SK-N-SH (cell line): ENCODE data around the gene PPP6R2. TPM values are rescaled to one million over a fixed set of nuclear protein-coding genes. Genes with fewer than 3 reads are reported as not detected.

Experiments used
- CTCF ChIA-PET: fragments of 300-600, 350-600 bp; formaldehyde crosslinking; extraction: SDS; loops from one replicate; lab custom pipeline; 2021; lab: Yijun Ruan, JAX
- POLR2A ChIA-PET: fragments of 350-600 bp; sonication (Branson Sonifier 250); formaldehyde crosslinking; extraction: SDS; loops from one replicate; lab custom pipeline; 2020; ENCODE audit warnings: antibody characterized with exemption, inconsistent platforms; lab: Yijun Ruan, JAX
- DNase-seq: peaks from one replicate; pipeline ENCODE4 v3.0.0; 2012
- H2AFZ ChIP-seq: fragments of 200-600 bp; sonication (generic); 2 replicates; pipeline ENCODE4 v1.8.1; 2016; ENCODE audit warnings: antibody characterized with exemption, mild to moderate bottlenecking, low read depth
- H3F3A ChIP-seq: fragments of 200-600 bp; sonication (generic); replicated peaks from 2 replicates; pipeline ENCODE3; 2016; ENCODE audit warnings: antibody characterized with exemption, mild to moderate bottlenecking; ENCODE audit not compliant: insufficient read depth
- H3K27ac ChIP-seq, 2 experiments: fragments of 200-500 bp in 1 of 2; fragments of 200-600 bp in 1 of 2; sonication (Bioruptor generic) in 1 of 2; sonication (generic), shearing (Covaris generic) in 1 of 2; 2 replicates each; pipeline versions ENCODE4 v1.5.1 to v1.6.1; 2014 to 2016; ENCODE audit warnings: low read depth in 2 of 2, inconsistent platforms in 1 of 2, low read length in 1 of 2, mild to moderate bottlenecking in 1 of 2, mixed read lengths in 1 of 2
- H3K27me3 ChIP-seq: fragments of 200-600 bp; sonication (generic), shearing (Covaris generic); 2 replicates; pipeline ENCODE4 v1.6.1; 2016; ENCODE audit warnings: mixed run types; ENCODE audit not compliant: insufficient read depth
- H3K36me3 ChIP-seq, 2 experiments: fragments of 200-500 bp in 1 of 2; fragments of 200-600 bp in 1 of 2; sonication (Bioruptor generic) in 1 of 2; sonication (generic) in 1 of 2; replicated peaks in 1 of 2; 2 replicates each; pipeline versions ENCODE3 to v1.5.1; 2014 to 2016; ENCODE audit warnings: low read length in 1 of 2, mild to moderate bottlenecking in 1 of 2; ENCODE audit not compliant: insufficient read depth in 2 of 2, control insufficient read depth in 1 of 2
- H3K4me1 ChIP-seq, 2 experiments: fragments of 200-500 bp in 1 of 2; fragments of 200-600 bp in 1 of 2; sonication (Bioruptor generic) in 1 of 2; sonication (generic), shearing (Covaris generic) in 1 of 2; 2 replicates each; pipeline versions ENCODE4 v1.5.1 to v1.6.1; 2014 to 2016; ENCODE audit warnings: low read depth in 1 of 2, low read length in 1 of 2, mixed run types in 1 of 2; ENCODE audit not compliant: insufficient read depth in 2 of 2, control insufficient read depth in 1 of 2
- H3K4me2 ChIP-seq: fragments of 200-600 bp; sonication (generic), shearing (Covaris generic); 2 replicates; pipeline ENCODE4 v1.6.1; 2017; ENCODE audit warnings: mixed run types
- H3K4me3 ChIP-seq, 2 experiments: fragments of 200-500 bp in 1 of 2; fragments of 200-600 bp in 1 of 2; sonication (Bioruptor generic) in 1 of 2; sonication (generic), shearing (Covaris generic) in 1 of 2; 2 replicates each; pipeline versions ENCODE4 v1.5.1 to v1.8.1; 2014 to 2016; ENCODE audit warnings: low read depth in 2 of 2, inconsistent platforms in 1 of 2, low read length in 1 of 2, mild to moderate bottlenecking in 1 of 2, mixed read lengths in 1 of 2, moderate library complexity in 1 of 2
- H3K79me2 ChIP-seq: fragments of 200-600 bp; sonication (generic); 2 replicates; pipeline ENCODE4 v1.8.1; 2017; ENCODE audit warnings: mild to moderate bottlenecking; ENCODE audit not compliant: insufficient read depth
- H3K9ac ChIP-seq: fragments of 200-600 bp; sonication (generic); 2 replicates; pipeline ENCODE4 v1.6.1; 2017; ENCODE audit warnings: mixed run types
- H3K9me2 ChIP-seq: fragments of 200-600 bp; sonication (generic); 2 replicates; pipeline ENCODE4 v1.6.1; 2017; ENCODE audit warnings: mixed run types
- H3K9me3 ChIP-seq: fragments of 200-600 bp; sonication (generic); 2 replicates; pipeline ENCODE4 v1.6.1; 2017; ENCODE audit warnings: mixed run types, mild to moderate bottlenecking, moderate library complexity
- H4K20me1 ChIP-seq: fragments of 200-600 bp; sonication (generic); 2 replicates; pipeline ENCODE4 v1.6.1; 2017; ENCODE audit warnings: mild to moderate bottlenecking, mixed run types; ENCODE audit not compliant: insufficient read depth
- ELF1 ChIP-seq: IDR thresholded peaks from 2 replicates; pipeline ENCODE4 v1.4.0; 2012
- EZH2phosphoT487 ChIP-seq: fragments of 200-600 bp; sonication (generic); IDR thresholded peaks from 2 replicates; pipeline ENCODE4 v1.6.1; 2017; ENCODE audit warnings: low read depth, mixed run types, mild to moderate bottlenecking, antibody characterized with exemption, moderate library complexity, borderline replicate concordance
- FOSL2 ChIP-seq: IDR thresholded peaks from 2 replicates; pipeline ENCODE4 v1.4.0; 2012; ENCODE audit warnings: low read depth, mild to moderate bottlenecking, moderate library complexity, borderline replicate concordance
- FOXJ3 ChIP-seq: sonication (generic); formaldehyde crosslinking; IDR thresholded peaks from 2 replicates; pipeline ENCODE4 v1.5.1; 2020; ENCODE audit warnings: mild to moderate bottlenecking, missing genetic modification reagents
- FOXM1 ChIP-seq: IDR thresholded peaks from 2 replicates; pipeline ENCODE4 v1.4.0; 2012; ENCODE audit warnings: low read depth, mild to moderate bottlenecking
- GABPA ChIP-seq: IDR thresholded peaks from 2 replicates; pipeline ENCODE4 v1.4.0; 2012; ENCODE audit warnings: low read depth, mild to moderate bottlenecking
- JUND ChIP-seq: IDR thresholded peaks from 2 replicates; pipeline ENCODE4 v1.4.0; 2012
- MAX ChIP-seq: IDR thresholded peaks from 2 replicates; pipeline ENCODE4 v1.4.0; 2012; ENCODE audit warnings: low read depth
- MEF2A ChIP-seq: IDR thresholded peaks from 2 replicates; pipeline ENCODE4 v1.4.0; 2012; ENCODE audit warnings: low read depth, borderline replicate concordance
- MXI1 ChIP-seq: IDR thresholded peaks from 2 replicates; pipeline ENCODE4 v1.6.1; 2012; ENCODE audit warnings: mild to moderate bottlenecking, low read depth, low read length, improper control_type of control experiment
- NFIC ChIP-seq: IDR thresholded peaks from 2 replicates; pipeline ENCODE4 v1.4.0; 2012; ENCODE audit warnings: borderline replicate concordance
- PBX3 ChIP-seq: IDR thresholded peaks from 2 replicates; pipeline ENCODE4; 2012
- RAD21 ChIP-seq: IDR thresholded peaks from 2 replicates; pipeline ENCODE4 v1.6.1; 2012; ENCODE audit warnings: mild to moderate bottlenecking, low read length
- RCOR1 ChIP-seq: fragments of 150-350 bp; IDR thresholded peaks from 2 replicates; pipeline ENCODE4 v1.6.1; 2017; ENCODE audit warnings: antibody characterized with exemption, low read length
- RXRA ChIP-seq: IDR thresholded peaks from 2 replicates; pipeline ENCODE4 v1.4.0; 2012; ENCODE audit warnings: low read depth, mild to moderate bottlenecking, borderline replicate concordance
- TCF12 ChIP-seq: IDR thresholded peaks from 2 replicates; pipeline ENCODE4 v1.4.0; 2012
- USF1 ChIP-seq: IDR thresholded peaks from 2 replicates; pipeline ENCODE4 v1.4.0; 2012; ENCODE audit warnings: low read depth, borderline replicate concordance
- USF2 ChIP-seq: fragments of 150-350 bp; IDR thresholded peaks from 2 replicates; pipeline ENCODE4 v1.6.1; 2017; ENCODE audit warnings: antibody characterized with exemption, low read length, low read depth, borderline replicate concordance
- WGBS: methylation state at CpG from one replicate; pipeline ENCODE4 v1.1.6; 2017; ENCODE audit warnings: low lambda C conversion rate; 5-methylcytosine and 5-hydroxymethylcytosine counted together
- polyA plus RNA-seq, 3 experiments: library from polyadenylated mRNA; depleted of rRNA; stranded (reverse); fragments of >200 nt; gene quantifications; 2 replicates each; pipeline ENCODE4 v1.2.3, GENCODE V29; 2012

Gene PPP6R2
- polyA plus RNA-seq, 1 of the 3 experiments (the other 2 are of a cell fraction) = 45.7 TPM

- Histone ChIP-seq H3K27ac (no peak overlapping the region), H2AFZ (no peak overlapping the region), H3F3A (no peaks in the 10 kb centered on the region), H3K4me3 (no peak overlapping the region), H3K9ac (no peak overlapping the region), H3K9me2 (no peaks in the 10 kb centered on the region), H3K4me1 (no peaks in the 10 kb centered on the region), H3K4me2 (no peak overlapping the region), H3K27me3 (no peaks in the 10 kb centered on the region), H3K9me3 (no peaks in the 10 kb centered on the region), H3K79me2 (no peaks in the 10 kb centered on the region), H4K20me1 (no peaks in the 10 kb centered on the region), H3K36me3 (peaks cover 45 to 75% of the 10 kb centered on the region in 2 experiments)
- ChIA-PET CTCF (no interaction called here), POLR2A (no interaction called here)
- TF ChIP-seq RXRA (no peak), USF2 (no peak), TCF12 (no peak), PBX3 (no peak), FOXJ3 (CRISPR knock-in tag) (no peak), MAX (no peak), RCOR1 (no peak), NFIC (no peak), MXI1 (no peak), RAD21 (no peak), USF1 (no peak), JUND (no peak), ELF1 (no peak), MEF2A (no peak), FOXM1 (no peak), GABPA (no peak)
- DNase-seq = no peak
- WGBS = 97% methylated on average over 4 of the region's 5 CpGs
These were observed 75.5 kb downstream of the PPP6R2 start for GRCh38 chr22:50418624-50419023.

- ChIA-PET CTCF (no interaction called here), POLR2A (no interaction called here)
- no peaks in the 10 kb centered on the region for H3K9me3 ChIP-seq
- no peaks in the 10 kb centered on the region for H3K79me2 ChIP-seq
- H3K36me3 ChIP-seq = peaks cover 45 to 79% of the 10 kb centered on the region in 2 experiments
- no peak overlapping the region for H3K4me3 ChIP-seq
- no peak overlapping the region for H3K27ac ChIP-seq
- no peak for TF ChIP-seq EZH2phosphoT487
- no peak for TF ChIP-seq FOSL2
- no peak overlapping the region for H3K9ac ChIP-seq
- H3K4me1 ChIP-seq = no peaks in the 10 kb centered on the region
- H3F3A ChIP-seq = no peaks in the 10 kb centered on the region
- H3K9me2 ChIP-seq = no peaks in the 10 kb centered on the region
- no peak for DNase-seq
- H3K27me3 ChIP-seq = no peaks in the 10 kb centered on the region
- 97% methylated on average over 8 of the region's 9 CpGs for WGBS
- no peak overlapping the region for H2AFZ ChIP-seq
- no peak overlapping the region for H3K4me2 ChIP-seq
- H4K20me1 ChIP-seq = no peaks in the 10 kb centered on the region
These were observed 76.0 kb downstream of the PPP6R2 start for GRCh38 chr22:50419116-50419515.
